B cell (primary cell): ENCODE data around the gene TENM4. TPM values are rescaled to one million over a fixed set of nuclear protein-coding genes. Genes with fewer than 3 reads are reported as not detected.

ENCODE experiments used
- ATAC-seq: fragments of 200-7000 bp; cut with Tn5 transposase; one replicate; pipeline ENCODE4 v1.10.0; 2021; ENCODE audit warnings: low read depth, mild to moderate bottlenecking, moderate number of reproducible peaks, moderate library complexity
- CTCF ChIA-PET: fragments of 350-600 bp; sonication (Branson Sonifier 250); formaldehyde crosslinking; loops from one replicate; lab custom pipeline; 2021; ENCODE audit warnings: antibody characterized with exemption, inconsistent platforms; lab: Charles Lee
- POLR2A ChIA-PET: fragments of 350-600 bp; sonication (Branson Sonifier 250); formaldehyde crosslinking; loops from one replicate; lab custom pipeline; 2021; ENCODE audit warnings: antibody characterized with exemption; lab: Charles Lee
- DNase-seq: peaks from one replicate; pipeline ENCODE4 v3.0.0; 2013
- H2AFZ ChIP-seq: 2 replicates; pipeline ENCODE4 v1.6.1; 2012; ENCODE audit warnings: mild to moderate bottlenecking, low read depth, low read length; ENCODE audit not compliant: insufficient read depth, poor library complexity, severe bottlenecking
- H3K27ac ChIP-seq, 2 donors: 1 replicate in 1 of 2; 2 replicates in 1 of 2; pipeline ENCODE4 v1.5.1; 2012 to 2013; ENCODE audit warnings: low read length in 2 of 2, mild to moderate bottlenecking in 2 of 2, moderate library complexity in 1 of 2
- H3K27me3 ChIP-seq, 4 experiments: fragments of 200-600 bp in 1 of 4; sonication (generic) in 1 of 4; replicated peaks in 1 of 4; 1 replicate in 2 of 4; 2 replicates in 2 of 4; pipeline versions ENCODE4 v1.6.1 to v1.7.0; 2013 to 2016; ENCODE audit warnings: low read length in 3 of 4, mild to moderate bottlenecking in 2 of 4, mixed read lengths in 1 of 4, moderate library complexity in 1 of 4; ENCODE audit not compliant: insufficient read depth in 4 of 4, control insufficient read depth in 3 of 4; ENCODE audit errors: control extremely low read depth in 1 of 4
- H3K36me3 ChIP-seq, 2 experiments: replicated peaks in 1 of 2; 1 replicate in 1 of 2; 2 replicates in 1 of 2; pipeline versions ENCODE4 v1.6.1 to v1.7.1; 2013; ENCODE audit warnings: low read length in 1 of 2; ENCODE audit not compliant: insufficient read depth in 2 of 2, control insufficient read depth in 1 of 2; ENCODE audit errors: control extremely low read depth in 1 of 2, extremely low read depth in 1 of 2
- H3K4me1 ChIP-seq, 2 donors: fragments of 200-600 bp in 1 of 2; sonication (generic) in 1 of 2; 1 replicate in 1 of 2; 2 replicates in 1 of 2; pipeline versions ENCODE4 v1.5.1 to v1.6.1; 2013 to 2017; ENCODE audit warnings: low read length in 2 of 2; ENCODE audit not compliant: control insufficient read depth in 2 of 2, insufficient read depth in 2 of 2
- H3K4me2 ChIP-seq: replicated peaks from 2 replicates; pipeline ENCODE3; 2012; ENCODE audit warnings: mild to moderate bottlenecking, low read depth, low read length; ENCODE audit not compliant: poor library complexity, severe bottlenecking
- H3K4me3 ChIP-seq, 5 experiments: fragments of 200-600 bp in 1 of 5; sonication (generic) in 1 of 5; 1 replicate in 3 of 5; 2 replicates in 2 of 5; pipeline versions ENCODE4 v1.5.1 to v1.7.0; 2011 to 2016; ENCODE audit warnings: low read length in 4 of 5, mild to moderate bottlenecking in 4 of 5, low read depth in 2 of 5, control low read depth in 1 of 5, moderate library complexity in 1 of 5; ENCODE audit not compliant: insufficient read depth in 1 of 5; ENCODE audit errors: control extremely low read depth in 1 of 5, extremely low read depth in 1 of 5
- H3K79me2 ChIP-seq: fragments of 200-600 bp; sonication (generic); one replicate; pipeline ENCODE4 v1.6.0; 2016; ENCODE audit warnings: low read length; ENCODE audit not compliant: control insufficient read depth, insufficient read depth
- H3K9ac ChIP-seq: fragments of 200-600 bp; sonication (generic); 2 replicates; pipeline ENCODE4 v1.6.1; 2017; ENCODE audit warnings: mild to moderate bottlenecking, low read length, moderate library complexity
- H3K9me3 ChIP-seq, 3 donors: one replicate each; pipeline versions ENCODE4 v1.6.1 to v1.7.1; 2013; ENCODE audit warnings: low read length in 2 of 3; ENCODE audit not compliant: control insufficient read depth in 2 of 3, insufficient read depth in 1 of 3; ENCODE audit errors: control extremely low read depth in 1 of 3
- H4K20me1 ChIP-seq: 2 replicates; pipeline ENCODE4 v1.6.0; 2012; ENCODE audit warnings: mild to moderate bottlenecking, low read length; ENCODE audit not compliant: insufficient read depth, control insufficient read depth, poor library complexity, severe bottlenecking
- H3K27ac Mint-ChIP-seq: one replicate; pipeline ENCODE4 v1.8.0; 2021; ENCODE audit warnings: mixed read lengths
- H3K27me3 Mint-ChIP-seq: one replicate; pipeline ENCODE4 v1.8.0; 2021; ENCODE audit warnings: mixed read lengths
- H3K4me1 Mint-ChIP-seq: one replicate; pipeline ENCODE4 v1.8.0; 2021; ENCODE audit warnings: mixed read lengths
- H3K4me3 Mint-ChIP-seq: one replicate; pipeline ENCODE4 v1.8.0; 2021; ENCODE audit warnings: mixed read lengths
- H3K9me3 Mint-ChIP-seq: one replicate; pipeline ENCODE4 v1.8.0; 2022; ENCODE audit warnings: mixed read lengths; ENCODE audit not compliant: insufficient read depth
- EZH2 ChIP-seq: IDR thresholded peaks from 2 replicates; pipeline ENCODE4 v1.6.1; 2012; ENCODE audit warnings: borderline replicate concordance, low read depth, mild to moderate bottlenecking, moderate library complexity, low read length; ENCODE audit not compliant: insufficient read depth, poor library complexity, severe bottlenecking
- WGBS: methylation state at CpG from one replicate; pipeline ENCODE4 v1.1.5; 2013; ENCODE audit warnings: missing lambda C conversion rate; ENCODE audit not compliant: insufficient coverage; 5-methylcytosine and 5-hydroxymethylcytosine counted together
- intact Hi-C: fragments of 100-400 bp; cut with micrococcal nuclease; formaldehyde crosslinking; loops from one replicate; pipeline ENCODE4 v1.10.0; 2022
- polyA plus RNA-seq: library from polyadenylated mRNA; depleted of rRNA; stranded (reverse); fragments of >200 nt; gene quantifications from 2 replicates; pipeline ENCODE4 v1.2.3, GENCODE V29; 2012
- total RNA-seq, 2 donors: library from RNA; stranded (reverse); fragments of 120-200 nt in 1 of 2; gene quantifications; 1 replicate in 1 of 2; 2 replicates in 1 of 2; pipeline versions ENCODE4 v1.2.3 to v1.2.4, GENCODE V29; 2013 to 2022
- TF ChIP-seq, protein P1 (sequence below): fragments of 200-600 bp; IDR thresholded peaks from one replicate; pipeline ENCODE4 v1.8.0; 2022; ENCODE audit warnings: antibody characterized with exemption, mild to moderate bottlenecking

Gene TENM4
- total and polyA plus RNA-seq, 2 donors (not counting 1 experiment from before 2014, with no cell fraction given): 0.09 to 5.7 TPM

DNA sequence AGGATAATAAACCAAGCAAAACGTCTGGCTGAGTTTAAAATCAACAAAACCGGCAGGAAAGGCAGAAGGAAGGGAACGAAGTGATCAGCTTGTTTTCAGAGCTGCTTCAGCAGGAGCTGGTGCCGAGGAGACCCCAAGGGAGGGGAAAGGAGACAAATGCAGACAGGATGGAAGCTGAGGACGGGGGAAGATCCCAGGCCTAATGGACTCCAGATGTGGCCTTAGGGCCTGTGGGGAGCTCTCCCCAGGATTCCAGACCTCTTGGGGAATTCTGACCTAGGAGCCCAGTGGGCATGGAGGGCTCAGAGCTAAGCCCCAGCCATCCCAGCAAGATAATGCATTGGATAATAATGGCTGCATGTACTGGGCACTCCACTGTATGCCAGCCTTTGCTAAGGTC, 654.7 kb downstream of the TENM4 start:
- H3K4me3 ChIP-seq: no peak overlapping the region
- H3K27ac ChIP-seq: no peak overlapping the region
- 55% methylated on average over 5 of the region's 5 CpGs for WGBS
- ChIA-PET CTCF (no interaction called here), POLR2A (no interaction called here)
- no peak for ATAC-seq
- no peaks in the 10 kb centered on the region for H3K4me1 Mint-ChIP-seq
- no peaks in the 10 kb centered on the region for H3K4me1 ChIP-seq
- no peak overlapping the region for H3K27ac Mint-ChIP-seq
- H3K79me2 ChIP-seq: no peaks in the 10 kb centered on the region
- no peak overlapping the region for H3K4me3 Mint-ChIP-seq
- H3K9me3 Mint-ChIP-seq: no peaks in the 10 kb centered on the region
- H2AFZ ChIP-seq: no peak overlapping the region
- H3K27me3 Mint-ChIP-seq: peaks cover 16% of the 10 kb centered on the region
- H3K9me3 ChIP-seq: no peaks in the 10 kb centered on the region
- H3K36me3 ChIP-seq: no peaks in the 10 kb centered on the region
- intact Hi-C loops: no loop called here
- no peak for DNase-seq
- no peak overlapping the region for H3K4me2 ChIP-seq
- TF ChIP-seq, protein P1, sequence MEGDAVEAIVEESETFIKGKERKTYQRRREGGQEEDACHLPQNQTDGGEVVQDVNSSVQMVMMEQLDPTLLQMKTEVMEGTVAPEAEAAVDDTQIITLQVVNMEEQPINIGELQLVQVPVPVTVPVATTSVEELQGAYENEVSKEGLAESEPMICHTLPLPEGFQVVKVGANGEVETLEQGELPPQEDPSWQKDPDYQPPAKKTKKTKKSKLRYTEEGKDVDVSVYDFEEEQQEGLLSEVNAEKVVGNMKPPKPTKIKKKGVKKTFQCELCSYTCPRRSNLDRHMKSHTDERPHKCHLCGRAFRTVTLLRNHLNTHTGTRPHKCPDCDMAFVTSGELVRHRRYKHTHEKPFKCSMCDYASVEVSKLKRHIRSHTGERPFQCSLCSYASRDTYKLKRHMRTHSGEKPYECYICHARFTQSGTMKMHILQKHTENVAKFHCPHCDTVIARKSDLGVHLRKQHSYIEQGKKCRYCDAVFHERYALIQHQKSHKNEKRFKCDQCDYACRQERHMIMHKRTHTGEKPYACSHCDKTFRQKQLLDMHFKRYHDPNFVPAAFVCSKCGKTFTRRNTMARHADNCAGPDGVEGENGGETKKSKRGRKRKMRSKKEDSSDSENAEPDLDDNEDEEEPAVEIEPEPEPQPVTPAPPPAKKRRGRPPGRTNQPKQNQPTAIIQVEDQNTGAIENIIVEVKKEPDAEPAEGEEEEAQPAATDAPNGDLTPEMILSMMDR: no peak
- TF ChIP-seq EZH2: no peak
- H3K9ac ChIP-seq: no peak overlapping the region
- H3K27me3 ChIP-seq: peaks cover 0 to 2% (median under 1%) of the 10 kb centered on the region in 4 experiments
- no peaks in the 10 kb centered on the region for H4K20me1 ChIP-seq

GRCh38 chr11:78784321-78785061, 656.3 kb downstream of the TENM4 start:
- H3K9me3 ChIP-seq: no peaks in the 10 kb centered on the region
- no peak overlapping the region for H2AFZ ChIP-seq
- no peaks in the 10 kb centered on the region for H3K36me3 ChIP-seq
- no CpG with 5 or more reads among the region's 9 CpGs for WGBS
- no peak for ATAC-seq
- H3K4me3 Mint-ChIP-seq: no peak overlapping the region
- H3K27me3 Mint-ChIP-seq: peaks cover 16% of the 10 kb centered on the region
- no peak overlapping the region for H3K9ac ChIP-seq
- H3K27ac ChIP-seq: no peak overlapping the region
- no peaks in the 10 kb centered on the region for H3K4me1 Mint-ChIP-seq
- no peaks in the 10 kb centered on the region for H4K20me1 ChIP-seq
- H3K79me2 ChIP-seq: no peaks in the 10 kb centered on the region
- H3K4me1 ChIP-seq: no peaks in the 10 kb centered on the region
- intact Hi-C loops: no loop called here
- ChIA-PET CTCF (no interaction called here), POLR2A (no interaction called here)
- no peak overlapping the region for H3K4me3 ChIP-seq
- H3K27me3 ChIP-seq: peaks cover 0 to 2% (median under 1%) of the 10 kb centered on the region in 4 experiments
- H3K27ac Mint-ChIP-seq: no peak overlapping the region
- H3K9me3 Mint-ChIP-seq: no peaks in the 10 kb centered on the region
- H3K4me2 ChIP-seq: no peak overlapping the region
- TF ChIP-seq, protein P1: no peak
- TF ChIP-seq EZH2: no peak
- no peak for DNase-seq
